DMS53 (cell line): ENCODE measurements around the gene PHIP.

Source experiments
- DNase-seq: peaks from one replicate; lab custom pipeline; 2025; lab: John Stamatoyannopoulos, UW

The PHIP gene

GRCh38 chr6:79070206-79070825 is 7.7 kb downstream of the PHIP start:
- no peak for DNase-seq

DNA sequence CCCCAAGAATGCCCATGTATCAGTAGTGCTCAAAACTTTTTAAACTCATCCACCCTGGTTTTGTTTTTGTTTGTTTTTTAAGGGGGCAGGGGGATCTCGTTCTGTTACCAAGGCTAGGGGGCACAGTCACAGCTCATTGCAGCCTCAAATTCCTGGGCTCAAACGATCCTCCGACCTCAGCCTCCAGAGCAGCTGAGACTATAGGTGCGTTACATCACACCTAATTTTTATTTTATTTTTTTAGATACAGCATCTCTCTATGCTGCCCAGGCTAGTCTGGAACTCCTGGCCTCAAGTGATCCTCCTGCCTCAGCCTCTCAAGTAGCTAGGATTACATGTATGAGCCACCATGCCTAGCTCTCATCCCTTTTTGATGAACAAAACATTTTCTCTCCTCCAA is 11.2 kb downstream of the PHIP start:
- no peak for DNase-seq

GRCh38 chr6:79066330-79066729 is 11.7 kb downstream of the PHIP start:
- no peak for DNase-seq

DNA sequence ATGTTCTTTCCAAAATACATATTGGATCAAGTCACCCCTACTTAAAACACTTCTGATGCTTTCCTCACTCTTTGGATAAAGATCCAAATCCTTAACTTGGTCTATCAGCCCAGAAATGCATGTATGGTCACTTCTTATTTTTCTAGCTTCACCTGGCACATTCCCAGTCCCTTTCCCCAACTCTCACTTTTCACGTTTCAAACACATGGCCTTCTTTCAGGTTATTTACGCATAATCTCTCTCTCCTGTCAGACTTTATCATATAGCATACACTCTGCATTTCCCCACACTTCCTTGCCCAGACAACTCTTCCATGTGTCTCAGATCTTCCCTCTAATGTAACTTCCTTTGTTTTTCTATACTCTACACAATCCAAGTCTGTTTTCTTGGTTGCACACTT is 12.8 kb downstream of the PHIP start:
- no peak for DNase-seq

GRCh38 chr6:79064635-79065034 is 13.4 kb downstream of the PHIP start:
- no peak for DNase-seq

DNA sequence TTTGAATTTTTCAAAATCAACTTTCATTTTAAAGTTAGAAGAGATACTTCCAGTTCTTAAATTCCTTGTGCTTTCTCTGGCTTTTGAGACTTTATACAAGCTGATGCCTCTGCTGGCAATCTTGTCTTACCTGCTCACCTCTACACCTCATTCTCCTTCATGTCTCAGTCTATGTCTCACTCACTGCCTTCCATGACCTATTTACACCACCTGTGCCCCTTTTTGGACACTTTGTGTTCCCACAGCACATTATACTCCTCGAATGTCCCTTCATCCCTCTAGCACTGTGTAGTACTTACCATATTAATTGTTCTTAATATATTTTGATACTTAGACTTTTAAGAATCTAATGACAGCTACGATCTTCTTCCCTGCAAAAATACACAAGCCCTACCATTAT is 15.3 kb downstream of the PHIP start:
- DNase-seq = no peak

GRCh38 chr6:79057746-79058145 is 20.3 kb downstream of the PHIP start:
- no peak for DNase-seq

- DNase-seq = no peak
Measured at GRCh38 chr6:79056226-79056625, 21.8 kb downstream of the PHIP start.

GRCh38 chr6:79048611-79049010 is 29.4 kb downstream of the PHIP start:
- peak; percentile 53 for DNase-seq

- DNase-seq = no peak
Measured at GRCh38 chr6:79047072-79047471, 31.0 kb downstream of the PHIP start.

GRCh38 chr6:79045966-79046365 is 32.1 kb downstream of the PHIP start:
- DNase-seq = no peak

DNA sequence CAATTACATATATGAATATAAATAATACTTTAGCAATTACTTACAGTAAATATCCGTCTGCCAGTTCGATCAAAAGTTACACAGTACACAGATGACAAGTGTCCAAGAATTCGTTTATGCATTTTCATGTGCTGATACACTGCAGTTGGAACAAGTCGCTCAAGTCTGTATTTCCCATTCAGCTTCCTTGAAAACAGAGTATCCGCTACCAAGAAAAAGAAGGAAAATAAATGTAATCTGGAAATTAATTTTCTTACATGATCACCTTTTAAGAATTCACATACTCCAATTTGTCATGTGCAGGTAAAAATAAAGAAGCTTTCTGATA is 35.3 kb downstream of the PHIP start:
- DNase-seq = no peak

- no peak for DNase-seq
Measured at GRCh38 chr6:79042088-79042798, 35.8 kb downstream of the PHIP start.

DNA sequence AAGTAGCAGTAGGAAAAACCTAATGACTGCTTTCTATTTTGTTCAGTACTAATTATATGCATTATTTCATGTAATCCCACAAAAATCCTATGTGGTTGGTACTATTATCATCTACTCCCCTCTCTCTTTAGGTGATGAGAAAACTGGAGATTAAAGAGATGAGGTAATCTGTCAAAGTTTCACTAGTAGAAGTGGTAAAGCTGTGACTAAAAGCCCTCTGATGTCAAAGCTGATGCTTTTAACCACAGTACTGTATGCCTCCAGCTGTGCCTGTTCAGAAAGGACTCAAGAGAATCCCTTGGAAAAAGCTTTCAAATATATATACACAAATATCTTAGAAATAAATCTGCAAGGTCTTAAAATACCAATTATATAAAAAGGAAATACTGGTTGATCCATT is 38.0 kb downstream of the PHIP start:
- DNase-seq = no peak

DNA sequence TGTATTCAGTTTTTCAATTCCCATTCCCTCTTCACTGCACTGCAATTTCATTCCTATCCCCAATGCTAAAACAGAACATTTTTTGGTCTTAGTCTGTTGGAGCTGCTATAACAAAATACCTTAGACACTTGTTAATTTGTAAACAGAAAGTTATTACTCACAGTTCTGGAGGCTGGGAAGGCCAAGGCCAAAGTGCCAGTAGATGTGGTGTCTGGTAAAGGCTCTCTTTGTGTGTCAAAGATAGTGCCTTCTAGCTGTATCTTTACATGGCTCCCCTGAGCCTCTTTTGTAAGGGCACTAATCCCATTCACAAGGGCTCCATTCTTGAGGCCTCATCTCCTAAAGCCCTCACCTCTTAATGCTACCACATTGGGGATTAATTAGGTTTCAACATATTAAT is 40.0 kb downstream of the PHIP start:
- no peak for DNase-seq

GRCh38 chr6:79034865-79035264 is 43.2 kb downstream of the PHIP start:
- no peak for DNase-seq

- no peak for DNase-seq
Measured at GRCh38 chr6:79033279-79033678, 44.8 kb downstream of the PHIP start.

DNA sequence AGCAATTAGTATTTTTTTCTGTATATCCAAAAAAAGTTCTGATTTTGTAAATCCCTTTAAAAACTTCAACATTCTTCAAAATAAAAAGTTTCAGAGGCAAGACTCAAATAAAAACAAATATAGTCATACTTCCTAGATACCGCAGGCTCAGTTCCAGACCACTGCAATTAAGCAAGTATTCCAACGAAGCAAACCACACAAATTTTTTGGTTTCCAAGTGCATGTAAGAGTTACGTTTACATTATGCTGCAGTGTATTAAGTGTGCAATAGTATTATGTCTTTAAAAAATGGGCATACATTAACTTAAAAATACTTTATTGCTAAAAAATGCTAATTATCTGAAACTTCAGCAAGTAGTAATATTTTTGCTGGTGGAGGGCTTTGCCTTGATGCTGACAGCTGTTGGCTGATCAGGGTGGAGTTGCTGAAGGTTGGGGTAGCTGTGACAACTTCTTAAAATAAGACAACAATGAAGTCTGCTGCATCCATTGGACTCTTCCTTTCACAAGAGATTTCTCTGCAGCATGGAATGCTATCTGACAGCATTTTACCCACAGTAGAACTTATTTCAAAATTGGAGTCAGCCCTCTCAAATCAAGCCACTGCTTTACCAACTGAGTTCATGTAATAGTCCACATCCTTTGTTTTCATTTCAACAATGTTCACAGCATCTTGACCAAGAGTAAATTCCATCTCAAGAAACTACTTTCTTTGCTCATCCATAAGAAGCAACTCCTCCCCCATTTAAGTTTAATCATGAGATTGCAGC is 46.0 kb downstream of the PHIP start:
- DNase-seq = no peak

GRCh38 chr6:79030511-79030910 is 47.5 kb downstream of the PHIP start:
- DNase-seq = no peak

DNA sequence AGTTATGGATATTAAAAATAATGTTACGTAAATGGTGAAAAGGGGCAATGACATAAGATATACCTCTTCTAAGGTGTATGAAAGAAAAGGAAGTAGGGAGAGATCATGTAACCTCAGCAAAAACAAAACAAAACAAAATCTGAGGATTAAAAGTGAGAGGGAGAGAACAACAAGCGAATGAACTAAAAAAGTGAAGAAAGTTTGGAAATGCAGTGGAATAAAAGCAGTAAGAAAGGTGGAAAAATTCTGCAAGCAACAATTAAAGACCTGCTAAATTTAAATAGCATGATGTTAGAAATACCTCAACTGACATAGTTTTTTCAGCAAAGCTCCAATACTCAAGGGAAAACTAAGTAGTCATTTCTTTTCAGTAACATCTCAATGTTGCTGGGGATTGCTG is 48.0 kb downstream of the PHIP start:
- DNase-seq = no peak

- DNase-seq = no peak
Measured at GRCh38 chr6:79028641-79029314, 49.3 kb downstream of the PHIP start.

DNA sequence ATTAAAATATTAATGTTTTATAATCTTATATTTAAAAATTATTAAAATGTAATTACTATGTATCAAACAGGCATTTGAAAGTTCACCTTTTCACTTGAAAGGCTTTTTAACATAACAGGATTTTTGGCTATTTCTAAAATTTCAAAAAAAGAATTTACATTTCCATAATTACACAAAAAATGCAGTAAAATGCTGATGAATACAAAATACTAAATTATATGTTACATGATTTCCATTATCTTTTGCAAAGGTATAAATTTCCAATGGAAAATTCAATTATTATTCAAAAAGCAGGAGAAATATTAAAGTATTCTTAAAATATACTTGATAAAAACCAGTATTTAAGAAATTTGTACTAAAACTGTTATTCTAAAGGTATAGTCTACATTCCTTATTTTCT is 66.1 kb downstream of the PHIP start:
- DNase-seq = no peak

- DNase-seq = no peak
Measured at GRCh38 chr6:79010422-79010821, 67.6 kb downstream of the PHIP start.
